Breast epithelium (tissue), 4 donors: ENCODE results near the gene CD300LF. TPM values are rescaled to one million over a fixed set of nuclear protein-coding genes. Genes with fewer than 3 reads are reported as not detected.

ENCODE experiments used
- DNase-seq, 2 donors: peaks; one replicate each; pipeline ENCODE4 v3.0.0-alpha.2; 2019; ENCODE audit warnings: low spot score in 2 of 2
- H3K27ac ChIP-seq, 2 donors: fragments of 200-600 bp; sonication (generic) in 1 of 2; one replicate each; pipeline ENCODE4 v1.5.1; 2016 to 2019; ENCODE audit warnings: mild to moderate bottlenecking in 1 of 2
- H3K27me3 ChIP-seq, 2 donors: fragments of 200-600 bp; sonication (generic) in 1 of 2; one replicate each; pipeline versions ENCODE4 v1.5.1 to v1.6.0; 2017 to 2019; ENCODE audit warnings: control low read depth in 1 of 2, mild to moderate bottlenecking in 1 of 2
- H3K36me3 ChIP-seq: fragments of 200-600 bp; one replicate; pipeline ENCODE4 v1.5.1; 2019
- H3K4me1 ChIP-seq, 2 donors: fragments of 200-600 bp; sonication (generic); one replicate each; pipeline ENCODE4 v1.5.1; 2016 to 2019; ENCODE audit warnings: control low read depth in 1 of 2
- H3K4me3 ChIP-seq, 3 donors: fragments of 200-600 bp; sonication (generic); 1 replicate in 2 of 3; 2 replicates in 1 of 3; pipeline ENCODE4 v1.5.1; 2016 to 2019; ENCODE audit warnings: mild to moderate bottlenecking in 3 of 3, moderate library complexity in 2 of 3
- H3K9me3 ChIP-seq, 2 donors: fragments of 200-600 bp; sonication (generic) in 1 of 2; one replicate each; pipeline ENCODE4 v1.5.1; 2016 to 2019; ENCODE audit warnings: control low read depth in 1 of 2
- CTCF ChIP-seq, 3 donors: fragments of 450-650 bp; IDR thresholded peaks; one replicate each; pipeline ENCODE4 v1.5.1; 2016 to 2017; ENCODE audit warnings: antibody characterized with exemption in 3 of 3, mild to moderate bottlenecking in 3 of 3, moderate library complexity in 3 of 3
- POLR2A ChIP-seq: fragments of 450-650 bp; IDR thresholded peaks from one replicate; pipeline ENCODE4 v1.6.1; 2016; ENCODE audit warnings: antibody characterized with exemption, mild to moderate bottlenecking, moderate library complexity
- POLR2AphosphoS5 ChIP-seq, 3 donors: sonication (generic); formaldehyde crosslinking; IDR thresholded peaks; one replicate each; pipeline ENCODE4 v1.6.1; 2017; ENCODE audit warnings: antibody characterized with exemption in 3 of 3
- intact Hi-C: fragments of 100-400 bp; cut with DNase I; formaldehyde crosslinking; loops from one replicate; pipeline ENCODE4 v1.15.1; 2023; ENCODE audit warnings: low total_unique reads
- total RNA-seq, 3 donors: library from RNA; depleted of rRNA; stranded (reverse); fragments of >200 nt; gene quantifications; one replicate each; pipeline ENCODE4 v1.1.0, GENCODE V29; 2016

Gene CD300LF
- total RNA-seq, 3 donors from 2014 or later, result 0.32 to 2.0 (median 0.98) TPM

DNA sequence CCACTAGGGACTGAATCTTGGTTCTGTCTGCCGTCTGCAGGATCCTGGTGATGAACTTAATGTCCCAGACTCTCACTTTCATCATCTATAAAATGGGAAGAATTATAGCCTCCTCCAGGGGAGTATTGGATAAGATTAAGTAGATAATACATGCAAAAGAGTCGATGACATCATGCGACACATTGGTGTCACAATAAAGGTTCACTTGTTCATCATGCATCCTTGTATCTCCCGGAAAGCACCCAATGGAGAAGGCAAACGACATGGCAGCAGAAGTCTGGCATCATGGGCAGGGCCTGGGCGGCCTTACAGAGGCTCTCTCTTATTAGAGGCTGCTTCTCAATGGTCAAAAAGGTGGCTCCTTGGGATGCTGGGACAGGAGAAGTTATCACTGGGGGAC lies 54.1 kb downstream of the CD300LF start:
- Histone ChIP-seq H3K4me3 (no peak overlapping the region), H3K27me3 (peaks cover 0 to 50% of the 10 kb centered on the region in 2 donors), H3K36me3 (no peaks in the 10 kb centered on the region), H3K4me1 (no peaks in the 10 kb centered on the region), H3K9me3 (no peaks in the 10 kb centered on the region), H3K27ac (no peak overlapping the region)
- intact Hi-C loops, result no loop called here
- no peak for DNase-seq
- TF ChIP-seq CTCF (IDR thresholded peaks at IDR 0.05) (no peak), POLR2AphosphoS5 (IDR thresholded peaks at IDR 0.05) (no peak), POLR2A (no peak)

DNA sequence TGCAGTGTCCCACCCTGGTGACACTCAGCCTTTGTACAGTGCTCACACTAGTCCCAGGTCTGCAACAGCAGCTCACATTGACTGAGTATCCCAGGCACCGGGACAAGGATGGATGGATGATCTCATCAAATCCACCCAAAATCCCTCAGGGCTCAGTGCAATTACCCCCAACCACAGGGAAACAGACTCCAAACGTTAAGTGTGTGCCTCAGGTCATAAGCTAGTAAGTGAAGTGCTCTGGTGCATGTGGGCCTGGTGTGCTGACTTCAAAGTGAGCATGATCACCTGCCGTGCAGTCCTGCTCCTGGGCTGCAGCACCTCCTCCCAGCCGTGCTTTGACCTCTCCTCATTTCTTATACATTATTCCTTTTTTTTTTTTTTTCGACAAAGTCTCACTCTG lies 58.0 kb downstream of the CD300LF start:
- DNase-seq, result no peak
- Histone ChIP-seq H3K4me1 (no peaks in the 10 kb centered on the region), H3K4me3 (no peak overlapping the region), H3K27ac (no peak overlapping the region), H3K9me3 (no peaks in the 10 kb centered on the region), H3K27me3 (peaks cover 0 to 73% of the 10 kb centered on the region in 2 donors), H3K36me3 (no peaks in the 10 kb centered on the region)
- intact Hi-C loops, result no loop called here
- TF ChIP-seq CTCF (IDR thresholded peaks at IDR 0.05) (no peak), POLR2A (no peak), POLR2AphosphoS5 (IDR thresholded peaks at IDR 0.05) (no peak)

- TF ChIP-seq CTCF (IDR thresholded peaks at IDR 0.05) (no peak), POLR2A (no peak), POLR2AphosphoS5 (IDR thresholded peaks at IDR 0.05) (no peak)
- no peaks in the 10 kb centered on the region for H3K36me3 ChIP-seq
- DNase-seq, result no peak
- H3K9me3 ChIP-seq, result no peaks in the 10 kb centered on the region
- no peak overlapping the region for H3K4me3 ChIP-seq
- no peaks in the 10 kb centered on the region for H3K4me1 ChIP-seq
- peaks cover 0 to 77% of the 10 kb centered on the region in 2 donors for H3K27me3 ChIP-seq
- intact Hi-C loops, result no loop called here
- H3K27ac ChIP-seq, result no peak overlapping the region
Measured at GRCh38 chr17:74652020-74652419, 60.7 kb downstream of the CD300LF start.

DNA sequence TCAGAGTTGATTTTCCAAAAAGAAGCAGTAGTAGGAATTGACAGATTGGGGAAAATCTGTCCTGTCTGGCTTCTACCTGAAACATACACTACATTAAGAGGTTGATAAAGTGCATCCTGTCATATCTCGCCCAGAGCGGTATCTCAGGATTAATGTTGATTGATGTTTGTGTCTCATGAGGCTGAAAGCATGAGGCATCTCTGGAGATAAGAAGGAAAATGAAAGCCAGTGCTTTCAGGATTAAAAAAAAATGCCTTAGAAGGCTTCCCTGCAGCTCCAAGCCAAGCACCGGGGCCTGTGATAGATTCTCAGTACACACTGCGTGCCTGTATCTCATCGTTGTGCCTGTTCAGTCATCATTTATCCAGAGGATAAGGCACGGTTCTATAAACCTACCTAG lies 62.8 kb downstream of the CD300LF start:
- intact Hi-C loops, result no loop called here
- Histone ChIP-seq H3K36me3 (no peaks in the 10 kb centered on the region), H3K27ac (no peak overlapping the region), H3K9me3 (no peaks in the 10 kb centered on the region), H3K27me3 (peaks cover 0 to 69% of the 10 kb centered on the region in 2 donors), H3K4me1 (no peaks in the 10 kb centered on the region), H3K4me3 (no peak overlapping the region)
- TF ChIP-seq CTCF (IDR thresholded peaks at IDR 0.05), result no peak
- no peak for TF ChIP-seq POLR2AphosphoS5 (IDR thresholded peaks at IDR 0.05)
- TF ChIP-seq POLR2A, result no peak
- DNase-seq, result no peak

DNA sequence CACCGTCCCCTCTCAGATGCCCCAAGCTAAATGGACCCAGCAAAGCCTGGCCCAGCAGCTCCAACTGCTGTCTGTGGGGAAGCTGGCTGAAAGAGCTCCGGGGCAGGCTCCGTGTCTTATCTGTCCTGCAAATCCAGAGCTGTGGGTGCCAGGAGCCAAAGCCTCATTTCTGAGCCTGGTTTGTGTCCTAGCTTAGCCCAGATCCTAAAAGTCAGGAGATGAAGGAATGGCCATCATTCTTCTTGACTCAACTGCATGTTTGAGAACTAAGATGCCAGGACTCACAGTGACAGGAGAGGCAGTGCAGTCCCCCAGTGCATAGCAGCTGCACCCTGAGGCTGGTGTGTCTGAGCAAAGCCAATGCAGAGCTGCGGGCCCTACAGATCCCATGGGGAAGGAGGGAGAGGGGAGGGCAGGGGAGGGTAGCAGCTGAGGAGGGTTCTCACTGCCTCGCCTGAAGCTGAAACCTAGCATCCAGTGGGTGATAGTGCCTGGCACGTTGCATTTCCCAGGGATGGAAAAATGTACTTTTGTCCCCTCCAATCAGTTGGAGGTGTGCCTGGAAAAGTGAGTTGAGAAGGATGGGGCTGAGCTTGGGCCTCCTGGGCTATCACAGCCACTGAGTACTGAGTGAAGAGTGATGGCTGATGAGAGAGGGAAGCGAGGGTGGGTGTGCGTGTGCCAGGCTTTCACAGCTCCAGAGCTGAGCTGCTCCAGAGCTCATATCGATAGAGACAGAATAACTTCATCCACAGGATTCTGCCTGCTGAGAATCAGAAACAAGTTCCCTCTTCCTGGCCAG lies 64.7 kb downstream of the CD300LF start:
- no peak for TF ChIP-seq POLR2A
- no peak for TF ChIP-seq CTCF (IDR thresholded peaks at IDR 0.05)
- TF ChIP-seq POLR2AphosphoS5 (IDR thresholded peaks at IDR 0.05), result no peak
- Histone ChIP-seq H3K4me1 (no peaks in the 10 kb centered on the region), H3K36me3 (no peaks in the 10 kb centered on the region), H3K9me3 (no peaks in the 10 kb centered on the region), H3K27ac (no peak overlapping the region), H3K27me3 (peaks cover 0 to 52% of the 10 kb centered on the region in 2 donors), H3K4me3 (no peak overlapping the region)
- DNase-seq, result no peak
- intact Hi-C loops, result no loop called here
